VCaP (cell line): ENCODE data around the gene CTCF.

Experiments
- H3K27ac ChIP-seq: fragments of 450-650 bp; 2 replicates; pipeline ENCODE4 v1.5.1; 2017
- CTCF ChIP-seq: fragments of 450-650 bp; conservative IDR thresholded peaks from 2 replicates; pipeline ENCODE4 v1.5.1; 2017; ENCODE audit warnings: mild to moderate bottlenecking, moderate library complexity

Gene CTCF

GRCh38 chr16:67685388-67686112 lies 123.2 kb downstream of the CTCF start:
- TF ChIP-seq CTCF: no peak
- H3K27ac ChIP-seq: no peak overlapping the region
